Brain microvascular endothelial cell (primary cell): ENCODE measurements around the gene EXOC8.

Source experiments
- DNase-seq: peaks from one replicate; pipeline ENCODE4 v3.0.0-alpha.2; 2020
- H3K27ac ChIP-seq: fragments of 250-450 bp; sonication (Bioruptor Pico); 2 replicates; pipeline ENCODE4 v1.5.1; 2020; ENCODE audit warnings: mild to moderate bottlenecking, moderate library complexity
- H3K27me3 ChIP-seq: fragments of 250-450 bp; sonication (Bioruptor Pico); replicated peaks from 2 replicates; pipeline ENCODE4 v1.5.1; 2020; ENCODE audit warnings: mild to moderate bottlenecking
- H3K36me3 ChIP-seq: fragments of 250-450 bp; sonication (Bioruptor Pico); replicated peaks from 2 replicates; pipeline ENCODE4 v1.5.1; 2020; ENCODE audit warnings: mild to moderate bottlenecking
- H3K4me3 ChIP-seq: 2 replicates; pipeline ENCODE4 v1.5.1; 2011; ENCODE audit warnings: low read depth, mild to moderate bottlenecking, control low read depth, low read length, moderate library complexity
- CTCF ChIP-seq: IDR thresholded peaks from 2 replicates; pipeline ENCODE4 v1.5.1; 2011; ENCODE audit warnings: low read depth, mild to moderate bottlenecking, moderate library complexity, low read length, control low read depth, inconsistent platforms; ENCODE audit errors: missing control alignments
- in situ Hi-C: cut with HindIII; loops from 2 replicates; pipeline ENCODE4 v1.10.0; 2017; ENCODE audit warnings: low sequenced_read_pairs, low pct_ligation_motif_present

EXOC8 gene

GRCh38 chr1:231383159-231383860 is 45.7 kb upstream of the EXOC8 start:
- H3K27ac ChIP-seq = no peak overlapping the region
- H3K36me3 ChIP-seq = no peaks in the 10 kb centered on the region
- in situ Hi-C loops = no loop called here
- DNase-seq = no peak
- H3K4me3 ChIP-seq = no peak overlapping the region
- no peaks in the 10 kb centered on the region for H3K27me3 ChIP-seq
- TF ChIP-seq CTCF = no peak

GRCh38 chr1:231382426-231382825 is 44.8 kb upstream of the EXOC8 start:
- no peak for DNase-seq
- H3K4me3 ChIP-seq = no peak overlapping the region
- H3K27ac ChIP-seq = no peak overlapping the region
- no peaks in the 10 kb centered on the region for H3K36me3 ChIP-seq
- no peak for TF ChIP-seq CTCF
- in situ Hi-C loops = no loop called here
- H3K27me3 ChIP-seq = no peaks in the 10 kb centered on the region

GRCh38 chr1:231381729-231382128 is 44.1 kb upstream of the EXOC8 start:
- H3K36me3 ChIP-seq = no peaks in the 10 kb centered on the region
- H3K4me3 ChIP-seq = no peak overlapping the region
- H3K27me3 ChIP-seq = no peaks in the 10 kb centered on the region
- TF ChIP-seq CTCF = no peak
- H3K27ac ChIP-seq = no peak overlapping the region
- no peak for DNase-seq
- in situ Hi-C loops = no loop called here

GRCh38 chr1:231376875-231377549 is 39.4 kb upstream of the EXOC8 start:
- no peak for TF ChIP-seq CTCF
- Histone ChIP-seq H3K27me3 (no peaks in the 10 kb centered on the region), H3K27ac (no peak overlapping the region), H3K36me3 (no peaks in the 10 kb centered on the region), H3K4me3 (no peak overlapping the region)
- DNase-seq = no peak
- in situ Hi-C loops = no loop called here

GRCh38 chr1:231376101-231376500 is 38.4 kb upstream of the EXOC8 start:
- TF ChIP-seq CTCF = no peak
- in situ Hi-C loops = no loop called here
- DNase-seq = no peak
- Histone ChIP-seq H3K4me3 (no peak overlapping the region), H3K36me3 (no peaks in the 10 kb centered on the region), H3K27ac (no peak overlapping the region), H3K27me3 (no peaks in the 10 kb centered on the region)
